Fibroblast of lung (primary cell): ENCODE data around the gene CD79B. TPM values are rescaled to one million over a fixed set of nuclear protein-coding genes. Genes with fewer than 3 reads are reported as not detected.
"Not testable (repeated sequence)": the region's sequence is repeated elsewhere in the genome, so short reads cannot be mapped to it uniquely, and the experiment has no call there.

Source experiments
- DNase-seq, 2 donors: peaks; one replicate each; pipeline versions ENCODE4 v3.0.0 to v3.0.0-alpha.2; 2010; ENCODE audit warnings: low read depth in 2 of 2
- H2AFZ ChIP-seq: 2 replicates; pipeline ENCODE4 v1.5.1; 2012; ENCODE audit warnings: low read length, control low read depth, inconsistent platforms
- H3K27ac ChIP-seq: 2 replicates; pipeline ENCODE4 v1.5.1; 2011; ENCODE audit warnings: low read length, control low read depth; ENCODE audit not compliant: insufficient read depth
- H3K27me3 ChIP-seq: 2 replicates; pipeline ENCODE4 v1.5.1; 2011; ENCODE audit warnings: mild to moderate bottlenecking, low read length; ENCODE audit not compliant: control insufficient read depth, insufficient read depth
- H3K36me3 ChIP-seq: 2 replicates; pipeline ENCODE4 v1.5.1; 2011; ENCODE audit warnings: low read length; ENCODE audit not compliant: control insufficient read depth, insufficient read depth
- H3K4me1 ChIP-seq: 2 replicates; pipeline ENCODE4 v1.5.1; 2011; ENCODE audit warnings: low read length; ENCODE audit not compliant: control insufficient read depth, insufficient read depth; ENCODE audit errors: extremely low read depth
- H3K4me2 ChIP-seq: 2 replicates; pipeline ENCODE4 v1.5.1; 2011; ENCODE audit warnings: low read length, control low read depth; ENCODE audit not compliant: insufficient read depth; ENCODE audit errors: extremely low read depth
- H3K4me3 ChIP-seq, 4 experiments: fragments of 200-600 bp in 1 of 4; sonication (generic) in 1 of 4; replicated peaks in 1 of 4; 2 replicates each; pipeline ENCODE4 v1.5.1; 2011 to 2016; ENCODE audit warnings: low read length in 4 of 4, low read depth in 3 of 4, mild to moderate bottlenecking in 3 of 4, control low read depth in 2 of 4, inconsistent platforms in 1 of 4, mixed read lengths in 1 of 4; ENCODE audit not compliant: insufficient read depth in 1 of 4; ENCODE audit errors: control extremely low read depth in 1 of 4
- H3K79me2 ChIP-seq: 2 replicates; pipeline ENCODE4 v1.5.1; 2012; ENCODE audit warnings: mild to moderate bottlenecking, low read length, inconsistent platforms; ENCODE audit not compliant: control insufficient read depth, insufficient read depth
- H3K9ac ChIP-seq: 2 replicates; pipeline ENCODE4 v1.5.1; 2011; ENCODE audit warnings: mild to moderate bottlenecking, low read length, control low read depth; ENCODE audit not compliant: insufficient read depth
- H3K9me3 ChIP-seq: 2 replicates; pipeline ENCODE4 v1.5.1; 2012; ENCODE audit warnings: low read depth, low read length; ENCODE audit not compliant: control insufficient read depth, insufficient read depth
- H4K20me1 ChIP-seq: 2 replicates; pipeline ENCODE4 v1.5.1; 2011; ENCODE audit warnings: low read length; ENCODE audit not compliant: control insufficient read depth, insufficient read depth; ENCODE audit errors: extremely low read depth
- CTCF ChIP-seq, 2 donors: IDR thresholded peaks in 1 of 2; conservative IDR thresholded peaks in 1 of 2; 1 replicate in 1 of 2; 2 replicates in 1 of 2; pipeline ENCODE4 v1.5.1; 2011 to 2012; ENCODE audit warnings: low read length in 2 of 2, control low read depth in 1 of 2, inconsistent platforms in 1 of 2, low read depth in 1 of 2, mild to moderate bottlenecking in 1 of 2
- polyA plus RNA-seq, 2 donors: library from polyadenylated mRNA; depleted of rRNA in 1 of 2; stranded (reverse) in 1 of 2; unstranded in 1 of 2; fragments of >200 nt; gene quantifications; 2 replicates each; pipeline ENCODE4 v1.2.1, GENCODE V29; 2011 to 2012; ENCODE audit warnings: missing spikeins in 1 of 2
- total RNA-seq: library from RNA; depleted of rRNA; stranded (reverse); fragments of >200 nt; gene quantifications from 2 replicates; pipeline ENCODE4 v1.2.1, GENCODE V29; 2014

Gene CD79B
- total and polyA plus RNA-seq, 2 donors (not counting 1 experiment from before 2014, with no cell fraction given), result 0.17 to 0.72 TPM

GRCh38 chr17:63903787-63904201 is 28.3 kb downstream of the CD79B start:
- H3K27me3 ChIP-seq, H3K79me2 ChIP-seq, H3K9ac ChIP-seq, H3K4me3 ChIP-seq, H4K20me1 ChIP-seq, H3K9me3 ChIP-seq, H3K27ac ChIP-seq, H3K4me1 ChIP-seq, H3K36me3 ChIP-seq, H3K4me2 ChIP-seq, H2AFZ ChIP-seq: not testable (repeated sequence)
- TF ChIP-seq CTCF (conservative IDR thresholded peaks at IDR 0.05 in 1 of 2, IDR thresholded peaks at IDR 0.05 in 1 of 2; ENCODE audit: low read depth in 1 of 2, low read length in 2 of 2), result peak; percentile 25 to 31
- DNase-seq, result peak in 1 of 2 donors; percentile 8

GRCh38 chr17:63901971-63902370 is 30.2 kb downstream of the CD79B start:
- DNase-seq, H3K36me3 ChIP-seq, H3K4me2 ChIP-seq, H3K4me3 ChIP-seq, H3K27ac ChIP-seq, H3K79me2 ChIP-seq, H2AFZ ChIP-seq, H4K20me1 ChIP-seq, H3K27me3 ChIP-seq, H3K9ac ChIP-seq, H3K9me3 ChIP-seq, H3K4me1 ChIP-seq: not testable (repeated sequence)

DNA sequence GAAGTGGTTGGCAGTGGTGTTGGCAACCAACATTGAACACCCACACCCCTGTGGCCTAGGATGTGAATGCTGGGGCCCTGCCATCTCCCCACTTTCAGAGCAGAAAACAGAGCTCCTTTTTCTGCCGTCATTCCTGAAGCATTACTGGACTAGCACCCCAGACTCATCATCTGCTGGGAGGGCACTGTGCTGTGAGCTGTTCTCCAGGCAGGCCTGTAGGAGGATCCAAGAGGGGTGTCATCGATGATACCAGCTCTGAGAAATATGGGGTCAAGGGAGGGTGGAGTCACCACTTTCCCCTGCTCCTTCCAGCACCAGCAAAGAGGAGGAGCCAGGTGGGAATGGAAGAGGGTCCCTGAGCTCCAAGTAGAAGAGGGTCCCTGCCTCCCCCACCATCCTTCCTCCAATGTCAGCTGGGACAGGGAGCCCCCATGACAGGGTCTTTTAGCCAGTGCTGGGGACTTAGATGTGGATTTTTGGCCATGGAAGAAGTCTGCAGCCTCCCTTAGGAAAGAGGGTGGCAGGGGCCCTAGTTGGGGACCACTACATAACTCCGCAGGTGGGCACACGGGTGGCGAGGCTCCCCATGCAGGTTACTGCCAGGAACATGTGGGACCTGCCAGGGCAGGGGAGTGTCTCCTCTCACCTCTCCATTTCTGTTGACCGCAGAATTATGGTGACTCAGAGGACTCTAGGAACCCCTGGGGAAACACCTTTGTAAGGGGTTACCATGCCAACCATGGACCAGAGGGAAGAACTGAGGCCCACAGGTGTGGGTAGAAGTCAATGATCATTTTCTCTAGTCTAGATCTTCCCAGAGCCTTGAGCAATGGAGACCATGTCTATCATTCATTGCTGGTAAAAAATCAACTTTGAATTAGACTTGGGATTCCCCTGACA is 33.0 kb downstream of the CD79B start:
- not testable (repeated sequence) for H3K9me3 ChIP-seq, H3K36me3 ChIP-seq, H3K4me3 ChIP-seq, H2AFZ ChIP-seq, DNase-seq, H3K27me3 ChIP-seq, H3K27ac ChIP-seq, H3K9ac ChIP-seq, H4K20me1 ChIP-seq, H3K79me2 ChIP-seq, H3K4me2 ChIP-seq, H3K4me1 ChIP-seq

- H3K9me3 ChIP-seq, H3K79me2 ChIP-seq, H2AFZ ChIP-seq, DNase-seq, H3K4me2 ChIP-seq, H3K4me3 ChIP-seq, H3K9ac ChIP-seq, H4K20me1 ChIP-seq, H3K27ac ChIP-seq, H3K4me1 ChIP-seq, H3K27me3 ChIP-seq, H3K36me3 ChIP-seq: not testable (repeated sequence)
Measured at GRCh38 chr17:63896524-63897354, 35.4 kb downstream of the CD79B start, which contains the start of gene CSH1. CSH1 (minus strand) TSS chr17:63896574; CDS start chr17:63896511, 63 bp downstream.

GRCh38 chr17:63894821-63895220 is 37.3 kb downstream of the CD79B start:
- H3K79me2 ChIP-seq, H3K4me3 ChIP-seq, H3K9me3 ChIP-seq, H3K4me2 ChIP-seq, H3K27ac ChIP-seq, H4K20me1 ChIP-seq, H3K36me3 ChIP-seq, H3K27me3 ChIP-seq, H3K9ac ChIP-seq, H2AFZ ChIP-seq, H3K4me1 ChIP-seq, DNase-seq: not testable (repeated sequence)

DNA sequence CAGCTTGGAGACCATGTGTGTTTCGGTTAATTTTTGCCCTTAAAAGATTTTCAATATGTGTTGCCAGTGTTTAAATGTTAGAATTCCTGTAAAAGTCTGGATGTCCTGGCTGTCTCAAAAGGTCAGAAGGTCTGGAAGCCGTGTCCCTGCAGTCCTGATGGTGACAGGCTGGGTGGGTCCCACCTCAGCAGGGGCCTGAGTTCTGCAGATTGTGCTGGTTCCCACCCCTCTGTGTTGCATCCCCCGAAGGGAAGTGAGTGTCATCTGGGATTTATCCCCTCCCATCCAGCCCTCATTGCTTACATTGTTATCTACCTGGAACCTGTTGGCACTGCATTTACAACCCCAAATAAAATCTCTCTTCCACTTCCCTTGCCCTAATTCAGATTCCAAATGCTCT is 38.1 kb downstream of the CD79B start:
- not testable (repeated sequence) for DNase-seq, H3K79me2 ChIP-seq, H4K20me1 ChIP-seq, H3K9me3 ChIP-seq, H3K36me3 ChIP-seq, H3K9ac ChIP-seq, H3K27ac ChIP-seq, H3K4me2 ChIP-seq, H3K27me3 ChIP-seq, H2AFZ ChIP-seq, H3K4me3 ChIP-seq, H3K4me1 ChIP-seq
